ENCODE results near the gene CDKN1B. TPM values are rescaled to one million over a fixed set of nuclear protein-coding genes. Genes with fewer than 3 reads are reported as not detected.
A peak's percentile ranks its signal among the peaks of the same experiment; 100 is the strongest.

The CDKN1B gene
- total RNA-seq, 1 donor from 2014 or later, result 25.5 TPM

DNA sequence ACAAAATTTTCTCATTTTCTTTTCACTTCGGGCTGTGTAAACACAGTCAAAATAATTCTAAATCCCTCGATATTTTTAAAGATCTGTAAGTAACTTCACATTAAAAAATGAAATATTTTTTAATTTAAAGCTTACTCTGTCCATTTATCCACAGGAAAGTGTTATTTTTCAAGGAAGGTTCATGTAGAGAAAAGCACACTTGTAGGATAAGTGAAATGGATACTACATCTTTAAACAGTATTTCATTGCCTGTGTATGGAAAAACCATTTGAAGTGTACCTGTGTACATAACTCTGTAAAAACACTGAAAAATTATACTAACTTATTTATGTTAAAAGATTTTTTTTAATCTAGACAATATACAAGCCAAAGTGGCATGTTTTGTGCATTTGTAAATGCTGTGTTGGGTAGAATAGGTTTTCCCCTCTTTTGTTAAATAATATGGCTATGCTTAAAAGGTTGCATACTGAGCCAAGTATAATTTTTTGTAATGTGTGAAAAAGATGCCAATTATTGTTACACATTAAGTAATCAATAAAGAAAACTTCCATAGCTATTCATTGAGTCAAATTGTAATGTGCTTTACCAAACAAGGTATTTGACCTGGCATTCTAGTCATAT is 4.8 kb downstream of the CDKN1B start:
- no peaks in the 10 kb centered on the region for H3K27me3 ChIP-seq (ENCODE audit: control insufficient read depth, insufficient read depth, low read length)
- peak overlapping the region; percentile 2 for H3K4me3 ChIP-seq (ENCODE audit: low read depth, low read length)
- DNase-seq (ENCODE audit: low read depth), result no peak
- no peaks in the 10 kb centered on the region for H3K36me3 ChIP-seq (ENCODE audit: control insufficient read depth, insufficient read depth, low read length)
- TF ChIP-seq, protein P1, sequence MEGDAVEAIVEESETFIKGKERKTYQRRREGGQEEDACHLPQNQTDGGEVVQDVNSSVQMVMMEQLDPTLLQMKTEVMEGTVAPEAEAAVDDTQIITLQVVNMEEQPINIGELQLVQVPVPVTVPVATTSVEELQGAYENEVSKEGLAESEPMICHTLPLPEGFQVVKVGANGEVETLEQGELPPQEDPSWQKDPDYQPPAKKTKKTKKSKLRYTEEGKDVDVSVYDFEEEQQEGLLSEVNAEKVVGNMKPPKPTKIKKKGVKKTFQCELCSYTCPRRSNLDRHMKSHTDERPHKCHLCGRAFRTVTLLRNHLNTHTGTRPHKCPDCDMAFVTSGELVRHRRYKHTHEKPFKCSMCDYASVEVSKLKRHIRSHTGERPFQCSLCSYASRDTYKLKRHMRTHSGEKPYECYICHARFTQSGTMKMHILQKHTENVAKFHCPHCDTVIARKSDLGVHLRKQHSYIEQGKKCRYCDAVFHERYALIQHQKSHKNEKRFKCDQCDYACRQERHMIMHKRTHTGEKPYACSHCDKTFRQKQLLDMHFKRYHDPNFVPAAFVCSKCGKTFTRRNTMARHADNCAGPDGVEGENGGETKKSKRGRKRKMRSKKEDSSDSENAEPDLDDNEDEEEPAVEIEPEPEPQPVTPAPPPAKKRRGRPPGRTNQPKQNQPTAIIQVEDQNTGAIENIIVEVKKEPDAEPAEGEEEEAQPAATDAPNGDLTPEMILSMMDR (IDR thresholded peaks at IDR 0.05; ENCODE audit: insufficient read depth, low read length, poor library complexity, severe bottlenecking), result no peak

DNA sequence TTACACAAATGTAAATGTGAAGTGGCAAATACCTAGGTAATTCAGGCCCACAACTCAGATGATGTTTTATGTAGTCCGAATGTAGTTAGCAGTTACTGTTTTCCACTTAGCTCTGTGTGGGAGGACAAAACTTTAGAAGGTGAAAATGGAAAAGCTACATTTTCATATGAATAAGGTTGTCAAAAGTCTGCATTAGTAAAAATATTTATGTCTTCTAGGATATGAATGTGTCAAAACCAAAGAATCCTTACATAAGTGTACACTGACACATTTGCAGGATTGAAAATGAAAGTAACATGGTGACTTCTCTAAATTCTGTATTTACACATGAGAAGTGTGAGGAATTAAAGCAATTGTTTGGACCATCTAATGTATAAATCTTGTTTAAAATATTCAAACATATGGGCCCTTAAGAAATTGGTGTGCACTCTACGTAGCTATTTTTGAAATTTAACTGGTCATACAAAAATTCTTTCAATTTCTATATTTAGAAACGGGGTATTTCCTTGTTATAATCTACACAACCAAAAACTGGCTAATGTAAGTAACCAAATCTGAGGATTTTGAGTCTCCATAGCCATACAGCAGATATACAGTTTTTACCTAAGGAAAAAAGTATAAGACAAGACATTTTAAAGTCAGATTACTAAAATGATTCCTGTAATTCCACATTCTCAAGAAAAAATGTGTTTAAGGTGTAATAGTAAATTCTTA is 5.4 kb downstream of the CDKN1B start:
- DNase-seq (ENCODE audit: low read depth), result no peak
- TF ChIP-seq, protein P1 (IDR thresholded peaks at IDR 0.05; ENCODE audit: insufficient read depth, low read length, poor library complexity, severe bottlenecking), result no peak
- Histone ChIP-seq H3K4me3 (ENCODE audit: low read depth, low read length) (peak overlapping the region; percentile 2), H3K27me3 (ENCODE audit: control insufficient read depth, insufficient read depth, low read length) (no peaks in the 10 kb centered on the region), H3K36me3 (ENCODE audit: control insufficient read depth, insufficient read depth, low read length) (no peaks in the 10 kb centered on the region)

DNA sequence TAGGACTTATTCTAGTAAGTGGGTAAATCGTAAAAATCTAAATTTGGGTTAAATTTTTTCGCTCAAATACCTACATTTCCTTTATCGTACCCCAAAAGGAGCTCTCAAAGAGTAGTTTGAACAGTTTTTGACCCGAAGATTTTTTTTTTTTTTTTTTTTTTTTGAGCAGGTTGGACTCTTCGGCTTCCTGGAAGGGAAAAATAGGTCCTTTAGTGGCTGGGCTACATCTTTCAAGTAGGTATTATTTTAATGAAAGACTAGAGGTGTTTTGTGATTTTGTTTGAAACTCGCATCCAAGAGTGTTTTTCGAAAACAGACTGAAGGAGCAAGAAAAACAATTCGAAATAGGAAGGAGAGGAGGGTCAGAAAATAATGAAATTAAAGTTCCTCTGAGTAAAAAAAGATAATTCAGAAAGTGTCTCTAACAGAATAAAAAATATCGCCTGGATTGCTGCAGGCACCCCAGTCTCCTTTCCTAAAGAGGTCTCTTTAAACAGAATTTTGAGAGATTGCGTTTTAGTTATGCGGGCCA is 6.0 kb downstream of the CDKN1B start:
- Histone ChIP-seq H3K27me3 (ENCODE audit: control insufficient read depth, insufficient read depth, low read length) (no peaks in the 10 kb centered on the region), H3K4me3 (ENCODE audit: low read depth, low read length) (peak overlapping the region; percentile 89), H3K36me3 (ENCODE audit: control insufficient read depth, insufficient read depth, low read length) (no peaks in the 10 kb centered on the region)
- TF ChIP-seq, protein P1 (IDR thresholded peaks at IDR 0.05; ENCODE audit: insufficient read depth, low read length, poor library complexity, severe bottlenecking), result no peak
- DNase-seq (ENCODE audit: low read depth), result no peak

DNA sequence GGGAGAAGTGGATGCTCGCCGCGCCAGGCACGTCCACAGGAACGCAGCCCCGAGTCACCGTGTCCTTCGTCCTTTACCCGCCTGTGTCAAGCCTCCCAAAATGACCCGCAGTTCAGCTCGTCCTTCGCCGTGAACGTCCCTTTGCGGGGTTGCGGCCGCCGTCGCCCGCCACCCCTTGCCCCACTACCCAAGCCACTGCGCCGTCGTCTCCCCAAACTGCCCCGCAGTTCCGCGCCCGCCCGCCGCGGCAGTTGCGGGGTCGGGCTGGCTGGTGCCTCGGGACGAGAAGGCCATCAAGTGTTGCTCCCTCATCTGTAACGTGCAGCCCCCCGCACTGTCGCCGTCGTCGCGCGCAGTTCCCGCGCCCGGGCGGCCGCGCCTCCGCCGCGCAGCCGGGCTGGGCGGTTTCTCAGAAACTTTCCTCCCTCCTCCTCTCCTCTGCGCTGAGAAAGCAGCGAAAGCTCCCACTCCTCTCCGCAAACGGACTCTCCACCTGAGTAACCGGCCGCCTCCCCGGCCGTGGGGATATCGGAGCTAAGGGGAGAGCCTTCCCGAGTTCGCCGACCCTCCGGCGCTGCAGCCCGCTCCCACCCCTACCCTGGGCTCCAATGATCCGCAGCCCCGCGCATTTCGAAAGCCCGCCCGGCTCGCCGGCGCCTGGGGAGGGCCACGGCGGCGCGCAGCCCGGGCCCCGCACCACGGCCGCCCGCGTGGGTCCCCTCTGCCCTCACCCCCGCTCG is 6.7 kb downstream of the CDKN1B start:
- H3K27me3 ChIP-seq (ENCODE audit: control insufficient read depth, insufficient read depth, low read length), result no peaks in the 10 kb centered on the region
- peak overlapping the region; percentile 89 for H3K4me3 ChIP-seq (ENCODE audit: low read depth, low read length)
- no peaks in the 10 kb centered on the region for H3K36me3 ChIP-seq (ENCODE audit: control insufficient read depth, insufficient read depth, low read length)
- DNase-seq (ENCODE audit: low read depth), result no peak
- TF ChIP-seq, protein P1 (IDR thresholded peaks at IDR 0.05; ENCODE audit: insufficient read depth, low read length, poor library complexity, severe bottlenecking), result no peak

DNA sequence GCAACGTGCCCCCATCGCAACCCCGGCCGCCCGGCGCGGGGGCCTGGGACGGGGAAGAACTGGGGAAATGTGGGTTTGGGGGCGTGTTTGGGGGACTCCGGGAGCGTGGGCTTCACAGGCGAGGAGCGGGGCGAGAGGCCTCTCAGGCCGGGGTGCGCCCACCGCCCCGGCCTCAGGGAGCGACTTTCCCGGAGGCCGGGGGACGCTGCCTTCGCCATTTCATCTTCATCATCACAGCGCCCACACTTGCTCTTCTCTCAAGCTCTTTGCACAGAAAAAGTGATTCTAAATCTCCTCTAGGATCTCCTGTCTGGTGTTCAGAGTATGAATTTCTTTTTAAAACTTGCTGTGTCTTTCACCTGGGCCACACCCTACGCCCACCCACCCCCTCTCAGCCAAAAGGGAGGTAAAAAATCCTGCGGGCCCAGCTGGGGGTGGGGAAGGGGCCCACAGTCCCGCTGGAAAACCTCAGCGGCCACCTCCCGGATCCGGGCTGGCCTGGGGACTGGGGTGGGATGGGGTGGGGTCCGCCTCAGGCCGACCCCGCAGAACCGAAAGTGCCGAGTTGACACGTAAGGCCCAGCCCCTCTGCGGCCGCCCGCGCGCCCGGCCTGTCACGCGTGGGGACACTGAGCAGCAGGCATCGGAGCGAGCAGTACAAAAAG is 7.4 kb downstream of the CDKN1B start:
- TF ChIP-seq, protein P1 (IDR thresholded peaks at IDR 0.05; ENCODE audit: insufficient read depth, low read length, poor library complexity, severe bottlenecking), result no peak
- Histone ChIP-seq H3K27me3 (ENCODE audit: control insufficient read depth, insufficient read depth, low read length) (no peaks in the 10 kb centered on the region), H3K4me3 (ENCODE audit: low read depth, low read length) (peak overlapping the region; percentile 89), H3K36me3 (ENCODE audit: control insufficient read depth, insufficient read depth, low read length) (no peaks in the 10 kb centered on the region)
- no peak for DNase-seq (ENCODE audit: low read depth)

All from kidney epithelial cell (primary cell).